LNCAP (cell line): Measurements from ENCODE around the gene TCF3.
A peak's percentile ranks its signal among the peaks of the same experiment; 100 is the strongest.

Experiments
- TF ChIP-seq, protein P1 (sequence below): fragments of 450-650 bp; IDR thresholded peaks from 2 replicates; pipeline ENCODE4 v1.5.1; 2017; ENCODE audit warnings: mild to moderate bottlenecking

Gene TCF3

DNA sequence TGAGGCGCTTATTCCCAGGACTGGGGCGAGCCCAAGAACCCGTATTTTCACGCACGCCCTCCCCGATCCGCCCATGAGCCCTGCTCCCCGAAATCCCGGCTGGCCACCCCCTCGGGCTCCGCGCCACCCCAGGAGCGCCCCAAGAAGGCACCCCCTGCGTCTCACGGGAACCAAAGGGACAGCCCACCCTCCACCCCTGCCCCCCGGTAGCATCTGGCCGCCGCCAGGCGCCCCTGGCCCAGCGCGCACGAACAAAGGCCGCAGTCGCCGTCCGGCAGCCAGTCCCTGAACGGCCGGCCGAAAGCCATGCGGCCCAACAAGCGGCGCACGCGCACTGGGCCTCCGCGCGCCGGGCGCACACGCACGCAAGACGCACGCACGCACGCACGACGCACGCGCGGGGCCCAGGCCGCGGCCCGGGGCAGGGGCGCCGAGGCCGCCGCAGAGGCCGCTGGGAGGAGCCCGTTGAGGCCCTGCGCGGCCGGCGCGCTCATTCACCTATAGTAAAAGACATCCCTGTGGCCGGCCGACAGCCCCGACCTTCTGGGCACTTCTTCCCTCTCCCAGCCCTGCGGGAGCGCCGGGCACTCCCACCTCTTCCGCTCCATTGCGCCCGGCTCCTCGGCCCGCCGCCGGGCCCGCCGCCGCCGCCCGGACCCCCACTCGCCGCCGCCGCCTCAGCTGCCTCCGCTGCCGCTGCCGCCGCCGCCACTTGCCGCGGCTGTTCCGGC lies 60.2 kb downstream of the TCF3 start:
- TF ChIP-seq, protein P1, sequence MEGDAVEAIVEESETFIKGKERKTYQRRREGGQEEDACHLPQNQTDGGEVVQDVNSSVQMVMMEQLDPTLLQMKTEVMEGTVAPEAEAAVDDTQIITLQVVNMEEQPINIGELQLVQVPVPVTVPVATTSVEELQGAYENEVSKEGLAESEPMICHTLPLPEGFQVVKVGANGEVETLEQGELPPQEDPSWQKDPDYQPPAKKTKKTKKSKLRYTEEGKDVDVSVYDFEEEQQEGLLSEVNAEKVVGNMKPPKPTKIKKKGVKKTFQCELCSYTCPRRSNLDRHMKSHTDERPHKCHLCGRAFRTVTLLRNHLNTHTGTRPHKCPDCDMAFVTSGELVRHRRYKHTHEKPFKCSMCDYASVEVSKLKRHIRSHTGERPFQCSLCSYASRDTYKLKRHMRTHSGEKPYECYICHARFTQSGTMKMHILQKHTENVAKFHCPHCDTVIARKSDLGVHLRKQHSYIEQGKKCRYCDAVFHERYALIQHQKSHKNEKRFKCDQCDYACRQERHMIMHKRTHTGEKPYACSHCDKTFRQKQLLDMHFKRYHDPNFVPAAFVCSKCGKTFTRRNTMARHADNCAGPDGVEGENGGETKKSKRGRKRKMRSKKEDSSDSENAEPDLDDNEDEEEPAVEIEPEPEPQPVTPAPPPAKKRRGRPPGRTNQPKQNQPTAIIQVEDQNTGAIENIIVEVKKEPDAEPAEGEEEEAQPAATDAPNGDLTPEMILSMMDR, result no peak

DNA sequence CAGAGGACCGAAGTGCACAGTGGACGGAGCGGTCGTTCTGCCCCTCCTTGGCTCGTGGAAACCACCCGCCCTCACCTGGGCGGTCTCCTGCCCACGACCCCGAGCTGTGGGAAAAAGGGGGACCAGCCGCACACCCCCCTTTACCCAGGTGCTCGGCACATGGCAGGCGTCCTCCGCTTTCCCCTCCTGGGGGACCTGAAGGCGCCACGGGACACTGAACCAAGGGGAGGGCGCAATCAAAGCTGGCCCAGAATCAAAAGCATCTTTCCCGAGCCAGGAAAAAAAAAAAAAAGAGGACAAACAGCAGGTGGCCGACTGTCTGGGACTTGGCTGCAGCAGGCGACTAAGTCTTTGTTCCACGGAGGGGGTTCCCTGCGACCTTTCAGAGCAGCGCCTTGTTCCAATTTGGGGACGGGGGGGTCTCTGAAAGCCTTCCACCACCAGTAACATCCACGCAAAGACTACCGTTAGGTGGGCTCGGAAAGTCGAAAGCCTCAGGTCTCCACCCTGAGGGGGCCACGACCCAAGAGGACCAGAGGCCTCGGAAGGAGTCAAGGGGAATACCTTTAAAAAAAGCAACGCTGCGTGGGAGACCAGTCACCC lies 60.9 kb downstream of the TCF3 start:
- TF ChIP-seq, protein P1, result no peak

DNA sequence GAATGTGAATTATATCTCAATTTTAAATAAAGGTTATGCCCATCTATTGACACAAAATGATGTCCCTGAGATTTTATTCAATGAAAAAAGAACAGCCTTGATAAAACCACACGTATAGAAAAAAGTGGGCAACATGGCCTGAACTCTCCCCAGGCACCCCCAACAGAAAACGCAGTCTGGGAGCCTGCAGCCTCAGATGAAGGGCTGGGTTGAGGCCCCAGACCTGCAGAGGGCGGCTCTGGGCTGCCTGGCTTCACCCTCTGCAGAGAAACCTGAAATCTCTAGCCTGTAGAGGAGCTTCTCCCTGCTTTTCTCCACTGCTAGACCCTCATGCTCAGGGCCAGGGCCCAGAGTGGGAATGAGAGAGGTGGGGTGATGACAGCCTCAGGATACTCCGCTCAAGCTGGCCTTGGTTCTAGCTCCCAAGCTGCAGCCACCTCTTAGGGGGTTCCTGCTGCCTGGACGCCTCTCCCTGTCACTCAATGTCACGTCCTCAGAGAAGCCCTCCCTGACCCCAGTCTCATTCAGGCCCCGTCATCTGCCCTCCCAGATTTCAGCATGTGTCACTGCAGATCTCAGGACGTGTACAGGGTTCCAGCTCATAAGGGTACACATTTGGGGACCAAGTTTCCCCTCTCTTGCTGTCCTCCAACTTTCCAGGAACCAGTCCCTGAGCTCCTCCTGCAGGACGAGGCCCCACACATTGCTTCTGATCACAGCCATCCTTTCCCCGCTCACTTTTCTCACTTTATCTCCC lies 61.6 kb downstream of the TCF3 start:
- TF ChIP-seq, protein P1, result peak; percentile 47

DNA sequence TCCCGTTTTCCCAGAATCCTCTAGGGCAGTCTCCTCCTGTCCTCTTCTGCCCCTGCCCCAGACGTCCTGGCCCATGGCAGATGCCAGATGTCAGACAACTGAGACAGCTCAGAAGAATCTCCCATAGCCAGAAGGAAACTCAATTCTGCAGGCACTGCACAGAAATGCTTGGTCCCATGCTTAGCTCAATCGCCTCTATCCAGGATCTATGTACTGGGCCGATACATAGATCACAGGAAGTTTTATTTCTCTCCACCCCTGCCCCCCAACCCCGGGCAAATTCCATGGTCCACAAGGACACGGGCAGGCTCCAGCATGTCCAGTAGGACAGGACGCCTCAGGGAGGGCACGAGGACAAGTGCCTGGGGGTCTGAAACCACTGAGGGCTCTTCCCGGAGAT lies 64.5 kb downstream of the TCF3 start:
- TF ChIP-seq, protein P1, result no peak

DNA sequence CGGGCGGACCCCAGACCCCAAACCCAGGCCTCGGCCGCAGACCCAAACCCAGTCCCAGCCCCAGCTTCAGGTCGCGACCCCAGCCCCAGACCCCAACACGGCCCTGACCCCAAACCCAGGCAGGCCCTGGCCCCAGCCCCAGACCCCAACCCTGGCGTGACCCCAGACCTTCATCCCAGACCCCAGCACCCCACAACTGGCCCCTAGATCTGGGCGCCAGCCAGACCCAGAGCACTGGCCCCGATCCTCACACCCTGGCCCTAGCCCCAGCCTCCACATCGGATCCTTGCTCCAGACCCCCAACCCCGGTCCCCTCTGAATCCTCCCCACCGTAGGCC lies 67.2 kb downstream of the TCF3 start:
- TF ChIP-seq, protein P1, result no peak

DNA sequence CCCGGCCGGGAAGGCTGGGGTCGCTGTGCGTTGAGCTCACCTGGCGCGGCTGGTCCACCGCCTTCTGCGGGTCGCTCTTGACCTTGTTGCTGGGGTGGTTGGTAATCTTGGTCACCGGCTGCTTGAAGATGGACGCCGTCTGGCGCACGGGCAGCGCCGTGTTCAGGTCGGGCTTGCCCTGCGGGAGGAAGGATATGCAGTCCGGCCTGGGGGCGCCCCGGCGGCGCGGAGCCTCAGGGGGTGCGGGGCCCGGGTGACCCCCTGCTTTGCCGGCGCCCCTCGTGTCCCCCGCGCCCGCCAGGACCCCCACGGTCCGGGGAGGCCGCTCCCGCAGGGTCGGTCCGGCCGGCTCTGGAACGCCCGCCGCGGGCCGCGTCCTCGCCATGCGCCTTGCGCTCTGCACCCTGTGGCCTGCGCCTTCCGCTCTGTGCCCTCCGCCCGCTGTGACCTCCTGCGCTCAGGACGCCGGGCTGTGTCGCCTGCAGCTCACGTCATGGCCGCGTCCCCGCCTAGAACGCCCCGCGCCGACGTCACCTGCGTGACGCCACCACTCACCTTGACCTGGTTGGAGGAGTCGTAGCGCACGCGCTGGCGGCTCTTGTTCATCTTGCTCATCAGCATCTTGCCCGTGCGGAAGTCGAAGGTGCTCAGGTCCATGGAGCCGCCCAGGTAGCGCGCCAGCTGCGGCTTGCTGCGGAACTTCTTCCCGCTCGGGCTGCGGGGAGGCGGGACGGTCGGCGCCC lies 67.7 kb downstream of the TCF3 start:
- TF ChIP-seq, protein P1, result no peak

DNA sequence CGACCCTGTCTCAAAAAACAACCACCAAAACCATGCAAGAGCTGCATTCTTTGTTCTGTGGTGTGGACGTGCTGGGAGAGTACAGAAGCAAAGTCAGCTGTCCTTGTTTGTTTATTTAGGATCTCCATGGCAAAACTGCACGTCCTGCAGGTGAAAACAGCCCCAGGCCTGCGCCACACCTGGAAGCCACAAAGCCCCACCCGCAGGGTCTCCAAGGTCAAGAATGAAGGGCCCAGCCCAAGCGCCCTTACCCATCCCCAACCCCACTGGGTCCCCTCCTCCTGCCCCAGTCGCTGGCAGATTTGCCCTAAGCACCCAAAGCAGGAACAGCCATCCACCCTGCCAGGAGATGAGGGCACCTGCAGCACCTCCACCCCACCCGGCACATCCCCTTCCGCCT lies 70.2 kb downstream of the TCF3 start:
- TF ChIP-seq, protein P1, result no peak
